Measurements from ENCODE around the gene INPP5D.
A peak's percentile ranks its signal among the peaks of the same experiment; 100 is the strongest.

INPP5D gene

DNA sequence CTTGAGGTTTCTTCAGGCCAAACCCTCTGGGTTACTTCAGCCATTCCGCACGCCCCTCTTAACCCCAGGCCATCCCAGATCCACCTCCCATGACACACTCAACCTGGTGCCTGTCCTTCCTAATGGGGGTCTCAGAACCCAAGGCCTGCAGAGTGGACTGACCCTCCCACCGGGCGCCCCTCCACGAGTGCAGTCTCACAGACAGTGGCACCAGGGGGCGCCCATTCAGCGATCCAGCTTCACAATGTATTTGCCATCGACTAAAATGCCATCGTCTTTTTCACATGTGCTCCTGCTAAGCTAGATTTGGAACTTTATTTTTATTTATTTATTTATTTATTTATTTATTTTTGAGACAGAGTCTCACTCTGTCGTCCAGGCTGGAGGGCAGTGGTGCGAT lies 38.5 kb downstream of the INPP5D start:
- TF ChIP-seq RAD21 (IDR thresholded peaks at IDR 0.05; ENCODE audit: low read depth) (peak; percentile 58), CEBPB (IDR thresholded peaks at IDR 0.05) (no peak), ZBTB7A (IDR thresholded peaks at IDR 0.05; ENCODE audit: low read depth) (0 out of 2 replicates have a peak, but pooled peaks have one; percentile 39), USF1 (IDR thresholded peaks at IDR 0.05) (no peak)

- TF ChIP-seq USF1 (IDR thresholded peaks at IDR 0.05) (no peak), NFIC (IDR thresholded peaks at IDR 0.05) (no peak), CEBPB (IDR thresholded peaks at IDR 0.05) (no peak), RAD21 (IDR thresholded peaks at IDR 0.05; ENCODE audit: low read depth) (no peak), FOXM1 (IDR thresholded peaks at IDR 0.05; ENCODE audit: borderline replicate concordance, low read depth) (no peak), YY1 (IDR thresholded peaks at IDR 0.05; ENCODE audit: low read depth) (no peak), CREB1 (IDR thresholded peaks at IDR 0.05; ENCODE audit: low read depth) (no peak), TEAD4 (IDR thresholded peaks at IDR 0.05) (no peak), EP300 (IDR thresholded peaks at IDR 0.05; ENCODE audit: borderline replicate concordance) (no peak), TAF1 (IDR thresholded peaks at IDR 0.05; ENCODE audit: low read depth) (no peak), REST (IDR thresholded peaks at IDR 0.05; ENCODE audit: low read depth) (no peak), TCF12 (IDR thresholded peaks at IDR 0.05; ENCODE audit: low read depth) (no peak), EGR1 (IDR thresholded peaks at IDR 0.05) (no peak), ZBTB7A (IDR thresholded peaks at IDR 0.05; ENCODE audit: low read depth) (no peak)
- TF ChIP-seq, protein P1, sequence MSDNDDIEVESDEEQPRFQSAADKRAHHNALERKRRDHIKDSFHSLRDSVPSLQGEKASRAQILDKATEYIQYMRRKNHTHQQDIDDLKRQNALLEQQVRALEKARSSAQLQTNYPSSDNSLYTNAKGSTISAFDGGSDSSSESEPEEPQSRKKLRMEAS (IDR thresholded peaks at IDR 0.05): no peak
These were observed 40.3 kb downstream of the INPP5D start for GRCh38 chr2:233100192-233100998.

- TF ChIP-seq NFIC (IDR thresholded peaks at IDR 0.05): no peak
- TF ChIP-seq FOXM1 (IDR thresholded peaks at IDR 0.05; ENCODE audit: borderline replicate concordance, low read depth): no peak
- no peak for TF ChIP-seq TCF12 (IDR thresholded peaks at IDR 0.05; ENCODE audit: low read depth)
- TF ChIP-seq, protein P1 (IDR thresholded peaks at IDR 0.05): no peak
- TF ChIP-seq EGR1 (IDR thresholded peaks at IDR 0.05): no peak
- TF ChIP-seq CEBPB (IDR thresholded peaks at IDR 0.05): no peak
- no peak for TF ChIP-seq REST (IDR thresholded peaks at IDR 0.05; ENCODE audit: low read depth)
- TF ChIP-seq RAD21 (IDR thresholded peaks at IDR 0.05; ENCODE audit: low read depth): no peak
- no peak for TF ChIP-seq ZBTB7A (IDR thresholded peaks at IDR 0.05; ENCODE audit: low read depth)
These were observed 41.0 kb downstream of the INPP5D start for GRCh38 chr2:233101141-233101540.

GRCh38 chr2:233101816-233102215 lies 41.7 kb downstream of the INPP5D start:
- TF ChIP-seq ZBTB7A (IDR thresholded peaks at IDR 0.05; ENCODE audit: low read depth) (no peak), EP300 (IDR thresholded peaks at IDR 0.05; ENCODE audit: borderline replicate concordance) (no peak), FOXM1 (IDR thresholded peaks at IDR 0.05; ENCODE audit: borderline replicate concordance, low read depth) (no peak)

- TF ChIP-seq EP300 (IDR thresholded peaks at IDR 0.05; ENCODE audit: borderline replicate concordance) (no peak), TAF1 (IDR thresholded peaks at IDR 0.05; ENCODE audit: low read depth) (no peak), CREB1 (IDR thresholded peaks at IDR 0.05; ENCODE audit: low read depth) (no peak), REST (IDR thresholded peaks at IDR 0.05; ENCODE audit: low read depth) (no peak), NFIC (IDR thresholded peaks at IDR 0.05) (no peak), FOXM1 (IDR thresholded peaks at IDR 0.05; ENCODE audit: borderline replicate concordance, low read depth) (no peak), EGR1 (IDR thresholded peaks at IDR 0.05) (no peak), YY1 (IDR thresholded peaks at IDR 0.05; ENCODE audit: low read depth) (no peak), USF1 (IDR thresholded peaks at IDR 0.05) (no peak), ZBTB7A (IDR thresholded peaks at IDR 0.05; ENCODE audit: low read depth) (no peak)
- TF ChIP-seq, protein P1 (IDR thresholded peaks at IDR 0.05): no peak
These were observed 45.2 kb downstream of the INPP5D start for GRCh38 chr2:233105156-233105895.
